ENCODE results near the gene POU2F2. TPM values are rescaled to one million over a fixed set of nuclear protein-coding genes. Genes with fewer than 3 reads are reported as not detected.
"Not testable (repeated sequence)": the region's sequence is repeated elsewhere in the genome, so short reads cannot be mapped to it uniquely, and the experiment has no call there.

POU2F2 gene
- total and polyA plus RNA-seq, 9 donors: 0.52 to 4.3 (median 1.2) TPM; not detected in 1

GRCh38 chr19:42045575-42045974, 86.7 kb downstream of the POU2F2 start:
- no peak for DNase-seq
- Histone ChIP-seq H3K27me3 (no peaks in the 10 kb centered on the region), H3K27ac (no peak overlapping the region), H3K4me1 (ENCODE audit: insufficient read depth) (no peaks in the 10 kb centered on the region), H3K9me3 (no peaks in the 10 kb centered on the region), H3K4me3 (no peak overlapping the region), H3K36me3 (no peaks in the 10 kb centered on the region)
- intact Hi-C loops (cut with DNase I): no loop called here
- 88 to 94% (median 91%) methylated on average over 7 of the region's 7 CpGs for WGBS, 3 donors
- TF ChIP-seq EP300 (IDR thresholded peaks at IDR 0.05) (no peak), POLR2A (IDR thresholded peaks at IDR 0.05) (no peak), CTCF (IDR thresholded peaks at IDR 0.05) (no peak)

- TF ChIP-seq EP300 (IDR thresholded peaks at IDR 0.05): no peak
- no peak for TF ChIP-seq CTCF (IDR thresholded peaks at IDR 0.05)
Observed at GRCh38 chr19:42042455-42043170, 89.6 kb downstream of the POU2F2 start.

GRCh38 chr19:42040491-42040890, 91.8 kb downstream of the POU2F2 start:
- DNase-seq; H3K9me3 ChIP-seq; H3K27me3 ChIP-seq; H3K4me3 ChIP-seq; H3K4me1 ChIP-seq (ENCODE audit: insufficient read depth); H3K36me3 ChIP-seq; H3K27ac ChIP-seq; intact Hi-C loops (cut with DNase I): not testable (repeated sequence)
- 88% methylated on average over 9 of the region's 9 CpGs for WGBS, 3 donors

More at GRCh38 chr19:42042455-42043170, 89.6 kb downstream of the POU2F2 start:
- no peak overlapping the region for H3K27ac ChIP-seq
- H3K36me3 ChIP-seq: no peaks in the 10 kb centered on the region
- no peak overlapping the region for H3K4me3 ChIP-seq
- H3K4me1 ChIP-seq (ENCODE audit: insufficient read depth): no peaks in the 10 kb centered on the region
- H3K27me3 ChIP-seq: no peaks in the 10 kb centered on the region
- DNase-seq: no peak
- intact Hi-C loops (cut with DNase I): no loop called here
- 80 to 90% (median 82%) methylated on average over 30 of the region's 30 CpGs for WGBS, 3 donors
- H3K9me3 ChIP-seq: no peaks in the 10 kb centered on the region

GRCh38 chr19:42040031-42040430, 92.2 kb downstream of the POU2F2 start:
- H3K36me3 ChIP-seq: no peaks in the 10 kb centered on the region

More at GRCh38 chr19:42040031-42040430, 92.2 kb downstream of the POU2F2 start:
- DNase-seq: no peak
- no peaks in the 10 kb centered on the region for H3K4me1 ChIP-seq (ENCODE audit: insufficient read depth)
- H3K27ac ChIP-seq: no peak overlapping the region
- intact Hi-C loops (cut with DNase I): no loop called here
- no peak overlapping the region for H3K4me3 ChIP-seq
- TF ChIP-seq POLR2A (IDR thresholded peaks at IDR 0.05) (no peak), CTCF (IDR thresholded peaks at IDR 0.05) (no peak), EP300 (IDR thresholded peaks at IDR 0.05) (no peak)
- H3K27me3 ChIP-seq: no peaks in the 10 kb centered on the region
- H3K9me3 ChIP-seq: no peaks in the 10 kb centered on the region
